Stimulated activated CD4-positive, alpha-beta T cell treated with anti-CD3 and anti-CD28 coated beads, Interleukin-1b, Interleukin-23, amount 100 ng/mL, for 48 hours (primary cell): ENCODE data around the gene TMEM30B.
"Not testable (repeated sequence)": the region's sequence is repeated elsewhere in the genome, so short reads cannot be mapped to it uniquely, and the experiment has no call there.

Source experiments
- DNase-seq: peaks from one replicate; pipeline ENCODE4 v3.0.0-alpha.2; 2020

The TMEM30B gene, protein sequence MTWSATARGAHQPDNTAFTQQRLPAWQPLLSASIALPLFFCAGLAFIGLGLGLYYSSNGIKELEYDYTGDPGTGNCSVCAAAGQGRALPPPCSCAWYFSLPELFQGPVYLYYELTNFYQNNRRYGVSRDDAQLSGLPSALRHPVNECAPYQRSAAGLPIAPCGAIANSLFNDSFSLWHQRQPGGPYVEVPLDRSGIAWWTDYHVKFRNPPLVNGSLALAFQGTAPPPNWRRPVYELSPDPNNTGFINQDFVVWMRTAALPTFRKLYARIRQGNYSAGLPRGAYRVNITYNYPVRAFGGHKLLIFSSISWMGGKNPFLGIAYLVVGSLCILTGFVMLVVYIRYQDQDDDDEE

DNA sequence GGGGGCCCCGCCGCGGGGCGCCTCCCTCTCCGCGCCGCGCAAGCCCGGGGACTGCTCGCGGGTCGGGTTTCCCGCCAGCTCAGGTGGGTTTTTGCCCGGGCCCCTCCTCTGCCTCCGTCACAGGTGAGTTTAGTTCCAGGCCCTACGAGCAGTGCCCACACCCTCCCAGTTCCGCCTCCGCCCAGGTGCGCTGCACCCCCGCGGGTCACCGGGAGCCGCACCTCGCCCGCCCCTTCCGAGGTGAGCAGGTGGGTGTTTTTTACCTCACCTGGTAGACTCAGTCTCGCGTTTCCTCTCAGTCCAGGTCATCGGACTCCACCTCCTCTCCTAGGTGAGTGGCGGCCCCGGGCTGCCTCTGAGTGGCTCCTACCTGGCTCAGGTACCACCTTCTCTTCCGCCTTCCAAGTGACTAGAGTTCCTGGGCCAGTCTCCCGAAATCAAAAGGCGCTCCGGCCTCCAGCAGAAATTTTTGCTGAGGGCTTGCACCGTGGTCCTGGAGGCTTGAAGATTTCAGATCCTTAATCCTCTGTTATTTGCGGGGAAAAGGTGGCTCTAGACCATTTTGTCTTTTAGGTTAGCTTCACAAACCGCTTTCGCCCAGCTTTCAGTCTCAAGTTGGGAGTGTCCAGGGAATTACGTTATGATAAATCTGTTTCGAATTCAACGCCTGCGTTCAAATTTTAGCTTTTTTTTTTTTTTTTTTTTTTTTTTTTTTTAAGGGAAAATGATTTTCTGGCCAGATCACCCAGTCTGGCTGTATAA is at the start of gene TMEM30B:
TSS of gene TMEM30B (minus strand) at position 153 of the 762 bp plus-strand sequence. CDS start 191 bp downstream, outside the sequence.
- DNase-seq = no peak

DNA sequence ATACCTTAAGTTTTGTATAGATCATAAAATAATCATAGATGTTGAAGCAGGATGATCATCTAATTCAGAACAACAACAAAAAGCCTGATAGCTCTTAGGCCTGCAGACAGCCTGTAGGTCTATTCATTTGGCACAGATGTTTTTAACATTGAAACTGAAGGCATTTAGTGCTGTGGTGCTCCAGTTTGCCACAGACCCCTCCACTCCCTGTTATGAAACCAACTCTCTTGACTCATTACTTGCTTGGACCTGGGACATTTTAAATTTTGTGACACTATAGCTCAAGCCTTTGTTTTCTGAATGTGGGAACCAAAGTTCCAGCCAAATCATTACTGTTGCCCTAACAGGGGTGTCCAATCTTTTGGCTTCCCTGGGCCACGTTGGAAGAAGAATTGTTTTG is 49.4 kb upstream of the TMEM30B start:
- DNase-seq = no peak

DNA sequence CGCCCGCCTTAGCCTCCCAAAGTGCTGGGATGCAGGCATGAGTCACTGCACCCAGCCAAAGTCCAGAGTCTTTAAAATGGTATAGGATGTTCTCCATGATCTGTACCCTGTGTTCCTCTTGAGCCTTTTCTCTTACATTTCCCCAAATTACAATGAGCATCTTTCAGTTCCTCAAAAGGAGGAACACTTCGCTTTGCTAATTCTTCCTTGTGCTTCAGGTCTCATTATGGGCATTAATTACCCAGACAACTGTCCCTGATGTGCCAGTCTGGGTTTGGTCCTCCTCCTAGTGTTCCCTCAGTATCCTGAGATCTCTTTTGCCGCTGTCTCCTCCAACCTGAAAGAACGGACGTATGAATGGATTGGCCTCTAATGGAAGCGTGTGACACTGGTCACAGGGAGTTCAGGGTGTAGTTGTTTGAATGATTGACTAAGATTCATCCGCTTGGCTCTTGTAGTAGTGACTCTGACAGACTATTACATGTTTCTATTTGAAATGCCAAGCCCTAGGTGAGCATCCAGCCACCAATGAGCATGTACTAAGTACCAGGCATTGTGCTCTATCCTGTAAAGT is 48.4 kb upstream of the TMEM30B start:
- no peak for DNase-seq

DNA sequence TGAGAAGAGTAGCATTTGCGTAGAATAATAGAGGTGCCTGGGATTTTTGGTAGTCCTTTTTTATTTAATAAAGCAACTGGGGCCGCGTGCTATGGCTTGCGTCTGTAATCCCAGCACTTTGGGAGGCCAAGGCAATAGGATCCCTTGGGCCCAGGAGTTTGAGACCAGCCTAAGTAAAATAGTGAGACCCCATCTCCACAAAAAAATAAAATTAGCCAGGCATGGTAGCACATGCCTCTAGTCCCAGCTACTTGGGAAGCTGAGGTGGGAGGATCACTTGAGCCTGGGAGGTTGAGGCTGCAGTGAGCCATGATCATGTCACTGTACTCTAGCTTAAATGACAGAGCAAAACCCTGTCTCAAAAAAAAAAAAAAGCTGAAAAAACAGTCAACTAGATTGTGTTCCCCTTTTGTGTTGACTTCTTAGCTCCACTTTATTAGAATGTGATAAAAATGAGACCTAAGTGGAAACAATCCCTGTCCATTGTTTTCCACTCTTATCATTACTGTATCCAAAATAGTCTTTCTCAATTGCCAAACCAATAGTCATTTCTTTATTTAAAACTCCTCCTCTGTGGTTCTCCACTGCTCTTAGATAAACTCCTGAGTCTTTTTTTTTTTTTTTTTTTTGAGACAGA is 47.6 kb upstream of the TMEM30B start:
- DNase-seq = no peak

DNA sequence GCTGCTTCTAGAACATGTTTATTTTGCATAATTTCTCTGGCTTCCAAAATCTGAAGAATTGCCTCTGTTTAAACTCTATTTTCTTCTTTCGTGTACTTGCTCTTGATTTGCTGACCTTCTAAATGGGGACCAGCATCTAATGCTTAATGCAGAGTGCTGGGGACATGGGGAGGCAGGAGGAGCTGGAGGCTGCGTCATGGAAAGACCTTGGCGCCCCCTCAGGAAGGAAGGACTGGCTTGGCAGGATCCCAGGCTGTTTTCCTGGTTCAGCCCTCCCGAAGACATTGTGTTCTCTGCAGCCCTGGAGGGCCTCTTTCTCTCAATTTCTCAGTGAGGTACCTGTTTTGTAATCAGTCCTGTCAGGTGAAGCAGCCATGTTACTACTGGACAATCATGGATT is 45.7 kb upstream of the TMEM30B start:
- DNase-seq = no peak

DNA sequence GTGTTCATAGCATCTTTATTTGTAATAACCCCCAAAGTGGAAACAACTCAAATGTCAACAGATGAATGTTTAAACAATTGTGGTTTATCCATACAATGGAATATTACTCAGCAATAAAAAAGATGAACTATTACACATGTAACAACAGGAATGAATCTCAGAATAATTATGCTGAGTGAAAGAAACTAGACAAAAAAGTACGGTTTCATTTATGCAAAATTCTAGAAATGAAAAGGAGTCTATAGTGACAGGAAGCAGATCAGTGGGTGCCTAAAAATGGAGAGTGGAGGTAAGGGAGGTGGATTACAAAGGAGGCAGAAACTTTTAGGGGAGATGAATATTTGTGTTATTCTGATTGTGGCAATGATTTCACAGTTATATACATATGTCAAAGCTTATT is 45.0 kb upstream of the TMEM30B start:
- DNase-seq = no peak

DNA sequence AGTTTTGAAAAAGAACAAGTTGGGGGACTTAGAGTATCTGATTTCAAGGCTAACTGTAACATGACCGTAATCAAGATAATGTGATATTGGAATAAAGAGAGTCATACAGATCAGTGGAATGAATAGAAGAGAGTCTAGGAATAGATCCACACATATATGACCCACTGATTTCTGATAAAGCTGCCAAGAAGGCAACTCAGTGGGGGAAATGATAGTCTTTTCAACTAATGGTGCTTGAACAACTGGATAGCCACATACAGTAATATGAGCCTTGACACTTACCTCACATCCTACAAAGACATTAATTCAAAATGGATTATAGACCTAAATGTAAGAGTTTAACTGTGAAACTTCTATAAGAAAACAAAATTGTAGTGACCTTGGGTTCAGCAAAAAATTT is 44.0 kb upstream of the TMEM30B start:
- DNase-seq = no peak

- DNase-seq = no peak
Measured at GRCh38 chr14:61323970-61324369, 42.8 kb upstream of the TMEM30B start.

GRCh38 chr14:61322799-61323290 is 41.7 kb upstream of the TMEM30B start:
- no peak for DNase-seq

GRCh38 chr14:61322011-61322798 is 41.1 kb upstream of the TMEM30B start:
- no peak for DNase-seq

GRCh38 chr14:61321385-61322010 is 40.4 kb upstream of the TMEM30B start, which contains the start of gene PRKCH:
Gene PRKCH (plus strand): TSS chr14:61321579. CDS start chr14:61322102, 523 bp downstream.
- peak; percentile 83 for DNase-seq

DNA sequence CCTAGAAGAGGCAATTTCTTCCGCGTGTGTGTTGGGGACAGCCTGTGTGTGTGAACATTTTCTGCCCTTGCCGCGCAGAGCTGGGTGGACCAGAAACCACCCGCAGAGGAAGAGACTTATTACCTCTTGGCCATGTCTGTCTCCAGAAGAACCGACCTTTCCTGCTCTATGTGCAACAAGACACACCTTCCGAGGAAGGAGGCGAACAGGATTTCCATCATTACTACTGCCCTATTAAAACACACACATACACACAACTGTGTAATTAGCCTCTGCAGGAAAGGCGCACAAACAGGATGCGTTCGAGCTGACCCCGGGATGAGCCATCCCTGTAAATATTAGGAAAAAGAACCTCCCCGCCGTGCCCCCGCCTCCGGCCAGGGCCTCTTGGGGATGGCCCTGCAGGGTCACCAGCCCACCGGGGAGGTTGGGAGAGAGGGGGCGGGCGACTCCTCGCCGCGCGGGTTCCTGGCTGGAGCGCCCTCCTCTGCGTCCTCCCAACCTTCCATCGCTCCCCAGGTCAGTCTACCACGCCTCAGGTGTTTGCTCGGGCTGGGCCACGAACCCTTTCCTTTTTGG is 39.8 kb upstream of the TMEM30B start:
- DNase-seq = no peak

DNA sequence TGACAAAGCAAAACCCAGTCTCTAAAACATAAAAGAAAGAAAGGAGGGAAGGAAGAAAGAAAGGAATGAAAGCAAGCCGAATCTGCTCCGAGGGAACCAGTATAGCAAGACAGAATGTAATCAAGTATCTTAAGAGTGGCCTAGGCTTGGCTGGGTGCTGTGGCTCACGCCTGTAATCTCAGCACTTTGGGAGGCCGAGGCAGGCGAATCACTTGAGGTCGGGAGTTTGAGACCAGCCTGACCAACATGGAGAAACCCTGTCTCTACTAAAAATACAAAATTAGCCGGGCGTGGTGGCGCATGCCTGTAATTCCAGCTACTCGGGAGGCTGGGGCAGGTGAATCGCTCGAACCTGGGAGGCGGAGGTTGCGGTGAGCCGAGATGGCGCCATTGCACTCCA is 39.0 kb upstream of the TMEM30B start:
- DNase-seq = not testable (repeated sequence)

DNA sequence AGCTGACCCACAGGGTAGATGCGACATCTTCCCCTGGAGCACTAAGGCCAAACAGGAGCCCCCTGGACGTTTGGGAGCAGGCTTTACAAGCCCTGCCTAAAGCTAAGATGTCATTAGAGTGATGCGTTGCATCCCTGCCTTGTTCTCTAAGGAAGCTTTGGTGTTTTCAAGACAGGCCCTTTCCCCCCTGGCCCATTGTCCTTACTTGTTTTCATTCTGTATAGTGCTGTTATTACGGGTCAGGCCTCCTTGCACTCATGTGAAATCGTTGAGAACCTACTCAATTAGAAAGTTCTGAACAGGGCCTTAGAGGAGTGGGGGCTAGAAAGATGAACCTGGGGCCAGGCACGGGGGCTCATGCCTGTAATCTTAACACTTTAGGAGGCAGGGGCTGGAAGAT is 38.6 kb upstream of the TMEM30B start:
- DNase-seq = no peak

DNA sequence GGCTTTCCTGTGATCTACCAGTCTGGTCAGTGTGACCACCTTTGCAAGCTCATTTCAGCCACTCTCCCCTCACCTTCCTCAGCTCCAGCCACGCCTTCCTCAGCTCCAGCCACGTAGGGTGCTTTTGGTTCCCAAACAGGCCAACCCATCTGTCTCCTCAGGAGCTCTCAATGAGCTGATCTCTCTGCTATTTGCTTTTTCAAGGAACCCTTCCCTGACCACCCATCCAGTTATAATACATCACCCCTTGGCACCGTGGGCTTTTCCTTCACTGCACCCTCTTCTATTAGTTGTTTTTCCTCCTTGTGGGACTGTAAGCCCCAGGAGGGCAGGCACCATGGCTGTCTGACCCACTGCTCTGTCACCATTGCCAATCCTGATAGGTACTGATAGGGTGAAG is 37.9 kb upstream of the TMEM30B start:
- no peak for DNase-seq

- no peak for DNase-seq
Measured at GRCh38 chr14:61315313-61315712, 34.2 kb upstream of the TMEM30B start.

DNA sequence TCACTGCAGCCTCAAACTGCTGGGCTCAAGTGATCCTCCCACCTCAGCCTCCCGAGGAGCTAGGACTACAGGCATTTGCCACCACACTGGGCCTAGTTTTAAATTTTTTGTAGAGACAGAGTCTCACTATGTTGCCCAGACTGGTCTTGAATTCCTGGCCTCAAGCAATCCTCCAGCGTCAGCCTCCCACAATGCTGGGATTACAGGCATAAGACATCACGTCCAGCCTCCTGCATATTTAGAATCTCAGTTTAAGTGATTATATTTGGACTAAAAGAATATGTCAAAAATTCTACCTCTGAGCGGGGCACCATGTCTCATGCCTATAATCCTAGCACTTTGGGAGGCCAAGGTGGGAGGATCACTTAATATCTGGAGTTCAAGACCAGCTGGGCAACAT is 27.6 kb upstream of the TMEM30B start:
- DNase-seq = not testable (repeated sequence)

- DNase-seq = no peak
Measured at GRCh38 chr14:61308198-61308597, 27.1 kb upstream of the TMEM30B start.

DNA sequence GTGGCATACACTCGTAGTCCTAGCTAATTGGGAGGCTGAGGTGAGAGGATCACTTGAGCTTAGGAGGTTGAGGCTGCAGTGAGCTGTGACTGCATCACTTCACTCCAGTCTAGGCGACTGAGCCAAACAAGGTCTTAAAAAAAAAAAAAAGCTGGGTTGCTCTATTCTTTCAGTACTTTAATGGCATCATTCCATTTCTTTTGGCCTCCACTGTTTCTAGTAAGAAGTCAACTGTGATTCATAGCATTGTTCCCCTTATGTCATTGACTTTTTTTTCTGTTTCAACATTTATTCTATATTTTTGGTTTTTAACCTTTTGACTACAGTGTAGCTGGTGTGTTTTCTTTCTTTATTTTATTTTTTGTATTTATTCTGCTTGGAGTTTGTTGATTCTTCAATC is 23.6 kb upstream of the TMEM30B start:
- DNase-seq = no peak

GRCh38 chr14:61300754-61301153 is 19.6 kb upstream of the TMEM30B start:
- no peak for DNase-seq

DNA sequence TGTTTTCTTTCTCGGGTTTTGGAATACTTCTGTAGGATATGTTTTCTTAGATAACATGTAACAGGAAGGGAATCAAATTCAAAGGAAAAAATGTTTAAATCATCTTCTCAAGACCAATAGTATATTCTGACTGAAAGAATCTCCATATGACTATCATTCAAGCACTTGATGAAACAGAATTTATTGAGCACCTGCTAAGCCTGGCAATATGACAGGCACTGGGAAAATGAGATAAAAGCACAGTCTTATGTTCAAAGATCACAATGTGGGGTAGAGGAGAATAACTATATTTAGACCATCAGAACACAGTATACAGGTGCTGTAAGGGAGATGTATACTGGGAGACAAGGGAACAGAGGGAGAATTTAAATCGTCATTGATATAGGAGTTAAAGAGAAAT is 19.1 kb upstream of the TMEM30B start:
- no peak for DNase-seq

- no peak for DNase-seq
Measured at GRCh38 chr14:61298824-61299223, 17.7 kb upstream of the TMEM30B start.
